ENCODE results near the gene CAMK2G.

GRCh38 chr10:73886661-73887293 lies 12.4 kb upstream of the CAMK2G start:
- TF ChIP-seq CTCF (conservative IDR thresholded peaks at IDR 0.05; ENCODE audit: low read depth, low read length), result no peak
- TF ChIP-seq EZH2phosphoT487 (IDR thresholded peaks at IDR 0.05; ENCODE audit: borderline replicate concordance, low read length), result no peak
